Stimulated activated CD8-positive, alpha-beta memory T cell treated with anti-CD3 and anti-CD28 coated beads, Interleukin-12 subunit alpha, Interleukin-12 subunit beta, amount 100 ng/mL, for 24 hours (primary cell): ENCODE measurements around the gene RFT1.

Experiments used
- DNase-seq: peaks from one replicate; pipeline ENCODE4 v3.0.0-alpha.2; 2020; ENCODE audit errors: extremely low read depth

The RFT1 gene

GRCh38 chr3:53130179-53131061, at the start of gene RFT1:
RFT1 (minus strand) TSS chr3:53130435; CDS start chr3:53130400, 35 bp downstream.
- peak; percentile 93 for DNase-seq

GRCh38 chr3:53179580-53179979, 49.3 kb upstream of the RFT1 start:
- DNase-seq, result no peak

GRCh38 chr3:53178246-53178645, 48.0 kb upstream of the RFT1 start:
- no peak for DNase-seq

- DNase-seq, result no peak
Measured at GRCh38 chr3:53175613-53176540, 45.6 kb upstream of the RFT1 start.

GRCh38 chr3:53174346-53175250, 44.4 kb upstream of the RFT1 start:
- no peak for DNase-seq

- DNase-seq, result no peak
Measured at GRCh38 chr3:53173107-53173506, 42.9 kb upstream of the RFT1 start.

- no peak for DNase-seq
Measured at GRCh38 chr3:53171827-53172505, 41.7 kb upstream of the RFT1 start.

- no peak for DNase-seq
Measured at GRCh38 chr3:53171064-53171418, 40.8 kb upstream of the RFT1 start.

- no peak for DNase-seq
Measured at GRCh38 chr3:53170325-53171063, 40.3 kb upstream of the RFT1 start.

GRCh38 chr3:53169832-53170324, 39.6 kb upstream of the RFT1 start:
- DNase-seq, result no peak

- DNase-seq, result no peak
Measured at GRCh38 chr3:53169045-53169831, 39.0 kb upstream of the RFT1 start.

- DNase-seq, result no peak
Measured at GRCh38 chr3:53168175-53168923, 38.1 kb upstream of the RFT1 start.

- no peak for DNase-seq
Measured at GRCh38 chr3:53167418-53168174, 37.4 kb upstream of the RFT1 start.

GRCh38 chr3:53166781-53167291, 36.6 kb upstream of the RFT1 start:
- no peak for DNase-seq

GRCh38 chr3:53166206-53166605, 36.0 kb upstream of the RFT1 start:
- no peak for DNase-seq

GRCh38 chr3:53164911-53165310, 34.7 kb upstream of the RFT1 start:
- DNase-seq, result no peak
